ENCODE results near the gene TTC12. TPM values are rescaled to one million over a fixed set of nuclear protein-coding genes. Genes with fewer than 3 reads are reported as not detected.

Gene TTC12
- total and polyA plus RNA-seq, 2 donors (not counting 3 experiments of a cell fraction or from before 2014, with no cell fraction given) = 2.2 to 2.9 TPM

- intact Hi-C loops (cut with micrococcal nuclease) = no loop called here
- Histone ChIP-seq H3K79me2 (ENCODE audit: control insufficient read depth, insufficient read depth, low read length) (no peaks in the 10 kb centered on the region), H2AFZ (ENCODE audit: low read depth, low read length) (no peak overlapping the region), H3K4me3 (replicated peaks in 1 of 3; ENCODE audit: insufficient read depth in 1 of 3, low read depth in 1 of 3, low read length in 3 of 3) (no peak overlapping the region), H3K27ac (ENCODE audit: insufficient read depth, low read depth, low read length) (no peak overlapping the region), H3K27me3 (ENCODE audit: control insufficient read depth in 2 of 2, insufficient read depth in 2 of 2, low read length in 2 of 2) (no peaks in the 10 kb centered on the region), H3K9me3 (replicated peaks; ENCODE audit: control insufficient read depth, insufficient read depth, low read length) (no peaks in the 10 kb centered on the region), H3K4me1 (ENCODE audit: control insufficient read depth, extremely low read depth, insufficient read depth, low read length) (no peaks in the 10 kb centered on the region), H3K9me1 (replicated peaks; ENCODE audit: control insufficient read depth, extremely low read depth, insufficient read depth, low read length) (no peaks in the 10 kb centered on the region), H3K36me3 (ENCODE audit: control insufficient read depth in 2 of 2, extremely low read depth in 1 of 2, insufficient read depth in 2 of 2, low read length in 2 of 2) (no peaks in the 10 kb centered on the region), H3K9ac (replicated peaks; ENCODE audit: extremely low read depth, insufficient read depth, low read length) (no peak overlapping the region), H4K20me1 (replicated peaks; ENCODE audit: control insufficient read depth, extremely low read depth, insufficient read depth, low read length) (no peaks in the 10 kb centered on the region), H3K4me2 (ENCODE audit: insufficient read depth, low read length) (no peak overlapping the region)
- dilution Hi-C loops (cut with MboI; ENCODE audit: extremely low pct_ligation_motif_present, low sequenced_read_pairs) = no loop called here
- FAIRE-seq = no peak
- no peak for DNase-seq (ENCODE audit: low read depth, low spot score)
- no TSS peak for BruUV-seq (replicated peaks)
- ChIA-PET CTCF (interaction anchor here (0.7 kb wide), 1 partner anchor 18 kb away, joined by 3 read pairs; no protein-coding TSS in a partner anchor), POLR2A (no interaction called here)
- no peak for TF ChIP-seq MAX (IDR thresholded peaks at IDR 0.05; ENCODE audit: insufficient read depth, insufficient read length)
- no peak for TF ChIP-seq JUN (IDR thresholded peaks at IDR 0.05; ENCODE audit: borderline replicate concordance, insufficient read depth, insufficient read length, low read depth)
- TF ChIP-seq MYC (IDR thresholded peaks at IDR 0.05; ENCODE audit: low read depth, low read length) = no peak
- no peak for TF ChIP-seq FOS (IDR thresholded peaks at IDR 0.05; ENCODE audit: borderline replicate concordance, insufficient read depth, low read length)
- no peak for TF ChIP-seq POLR2A (IDR thresholded peaks at IDR 0.05; ENCODE audit: low read depth, low read length)
Observed at GRCh38 chr11:113351068-113351450, 36.7 kb downstream of the TTC12 start.

- Histone ChIP-seq H3K9me1 (replicated peaks; ENCODE audit: control insufficient read depth, extremely low read depth, insufficient read depth, low read length) (no peaks in the 10 kb centered on the region), H4K20me1 (replicated peaks; ENCODE audit: control insufficient read depth, extremely low read depth, insufficient read depth, low read length) (no peaks in the 10 kb centered on the region), H3K4me1 (ENCODE audit: control insufficient read depth, extremely low read depth, insufficient read depth, low read length) (no peaks in the 10 kb centered on the region), H3K36me3 (ENCODE audit: control insufficient read depth in 2 of 2, extremely low read depth in 1 of 2, insufficient read depth in 2 of 2, low read length in 2 of 2) (no peaks in the 10 kb centered on the region), H2AFZ (ENCODE audit: low read depth, low read length) (no peak overlapping the region), H3K27me3 (ENCODE audit: control insufficient read depth in 2 of 2, insufficient read depth in 2 of 2, low read length in 2 of 2) (no peaks in the 10 kb centered on the region), H3K79me2 (ENCODE audit: control insufficient read depth, insufficient read depth, low read length) (no peaks in the 10 kb centered on the region), H3K27ac (ENCODE audit: insufficient read depth, low read depth, low read length) (no peak overlapping the region), H3K9me3 (replicated peaks; ENCODE audit: control insufficient read depth, insufficient read depth, low read length) (no peaks in the 10 kb centered on the region), H3K4me2 (ENCODE audit: insufficient read depth, low read length) (no peak overlapping the region), H3K9ac (replicated peaks; ENCODE audit: extremely low read depth, insufficient read depth, low read length) (no peak overlapping the region), H3K4me3 (replicated peaks in 1 of 3; ENCODE audit: insufficient read depth in 1 of 3, low read depth in 1 of 3, low read length in 3 of 3) (no peak overlapping the region)
- dilution Hi-C loops (cut with MboI; ENCODE audit: extremely low pct_ligation_motif_present, low sequenced_read_pairs) (no loop called here), intact Hi-C loops (cut with micrococcal nuclease) (no loop called here)
- POLR2A ChIA-PET = no interaction called here
- no peak for DNase-seq (ENCODE audit: low read depth, low spot score)
- CTCF ChIA-PET = interaction anchor here (1.3 kb wide), 1 partner anchor 175 kb away, joined by 3 read pairs; no protein-coding TSS in a partner anchor
- FAIRE-seq = no peak
- BruUV-seq (replicated peaks) = no TSS peak
- TF ChIP-seq CTCF (IDR thresholded peaks at IDR 0.05; ENCODE audit: extremely low read depth in 1 of 2, insufficient read depth in 1 of 2, low read depth in 1 of 2, low read length in 2 of 2) (no peak), FOS (IDR thresholded peaks at IDR 0.05; ENCODE audit: borderline replicate concordance, insufficient read depth, low read length) (no peak), JUN (IDR thresholded peaks at IDR 0.05; ENCODE audit: borderline replicate concordance, insufficient read depth, insufficient read length, low read depth) (no peak), EZH2 (IDR thresholded peaks at IDR 0.05; ENCODE audit: borderline replicate concordance, low read depth, low read length, severe bottlenecking) (no peak), MAX (IDR thresholded peaks at IDR 0.05; ENCODE audit: insufficient read depth, insufficient read length) (no peak), GATA2 (IDR thresholded peaks at IDR 0.05; ENCODE audit: insufficient read depth, insufficient read length, low read depth, low read length) (no peak), MYC (IDR thresholded peaks at IDR 0.05; ENCODE audit: low read depth, low read length) (no peak), POLR2A (IDR thresholded peaks at IDR 0.05; ENCODE audit: low read depth, low read length) (no peak), POLR2AphosphoS5 (IDR thresholded peaks at IDR 0.05; ENCODE audit: insufficient read depth, low read depth, low read length) (no peak)
Observed at GRCh38 chr11:113351480-113351879, 37.1 kb downstream of the TTC12 start.
